T-helper 17 cell (primary cell): Measurements from ENCODE around the gene NSUN7. TPM values are rescaled to one million over a fixed set of nuclear protein-coding genes. Genes with fewer than 3 reads are reported as not detected.
"Not testable (repeated sequence)": the region's sequence is repeated elsewhere in the genome, so short reads cannot be mapped to it uniquely, and the experiment has no call there.

Source experiments
- ATAC-seq: fragments of 150-1000 bp; cut with Tn5 transposase; 2 replicates; pipeline ENCODE4 v1.10.0; 2021; ENCODE audit warnings: mild to moderate bottlenecking, moderate library complexity
- DNase-seq, 3 donors: peaks; one replicate each; pipeline versions ENCODE4 v3.0.0 to v3.0.0-alpha.2; 2020 to 2021
- H3K9me3 ChIP-seq: one replicate; pipeline ENCODE4 v1.7.0; 2013; ENCODE audit warnings: low read length, mild to moderate bottlenecking; ENCODE audit not compliant: control insufficient read depth, poor library complexity, severe bottlenecking
- H3K27ac Mint-ChIP-seq: one replicate; pipeline ENCODE4 v1.8.0; 2022; ENCODE audit warnings: mild to moderate bottlenecking, moderate library complexity, mixed read lengths
- H3K27me3 Mint-ChIP-seq: one replicate; pipeline ENCODE4 v1.8.0; 2022; ENCODE audit warnings: mixed read lengths
- H3K36me3 Mint-ChIP-seq: one replicate; pipeline ENCODE4 v1.8.0; 2022; ENCODE audit warnings: low read depth, mixed read lengths
- H3K4me1 Mint-ChIP-seq: one replicate; pipeline ENCODE4 v1.8.0; 2022; ENCODE audit warnings: mild to moderate bottlenecking, mixed read lengths
- H3K4me3 Mint-ChIP-seq: one replicate; pipeline ENCODE4 v1.8.0; 2022; ENCODE audit warnings: mild to moderate bottlenecking, moderate library complexity, mixed read lengths
- total RNA-seq, 4 donors: library from RNA in 2 of 4; stranded (reverse) in 2 of 4; gene quantifications; one replicate each; pipeline ENCODE4 v1.2.3 and lab custom pipeline; 2022 to 2026

The NSUN7 gene
- 1 to 10 TPM in 1 of 2 donors, not detected in 1; 1.2 TPM for total RNA-seq
- total RNA-seq (lab: John Stamatoyannopoulos, UW): 0 to 0.15 reads per million in 2 donors

- no peaks in the 10 kb centered on the region for H3K9me3 ChIP-seq
- Mint-ChIP-seq H3K4me1 (peaks cover 3% of the 10 kb centered on the region), H3K27ac (peak within 1 kb of the TSS; percentile 56), H3K27me3 (peaks cover 35% of the 10 kb centered on the region), H3K36me3 (peaks cover 2% of the 10 kb centered on the region), H3K4me3 (peak within 1 kb of the TSS; percentile 84)
- ATAC-seq (peak; percentile 81), DNase-seq (peak in 1 of 3 donors; percentile 13)
Measured at GRCh38 chr4:40749717-40750460, at the start of gene NSUN7. TSS of gene NSUN7 (plus strand) at chr4:40749955. CDS start at chr4:40750694, 739 bp downstream.

- H3K4me3 Mint-ChIP-seq: no peak overlapping the region
- peak; percentile 23 for ATAC-seq
- H3K27me3 Mint-ChIP-seq: no peaks in the 10 kb centered on the region
- H3K27ac Mint-ChIP-seq: peak overlapping the region; percentile 66
- H3K36me3 Mint-ChIP-seq: no peaks in the 10 kb centered on the region
- DNase-seq: no peak
- H3K9me3 ChIP-seq: no peaks in the 10 kb centered on the region
- peaks cover 7% of the 10 kb centered on the region for H3K4me1 Mint-ChIP-seq
Measured at GRCh38 chr4:40702137-40702799, 47.5 kb upstream of the NSUN7 start.

- no peaks in the 10 kb centered on the region for H3K36me3 Mint-ChIP-seq
- ATAC-seq (no peak), DNase-seq (no peak)
- no peaks in the 10 kb centered on the region for H3K9me3 ChIP-seq
- H3K27me3 Mint-ChIP-seq: peaks cover under 1% of the 10 kb centered on the region
- H3K4me1 Mint-ChIP-seq: peaks cover 7% of the 10 kb centered on the region
- H3K27ac Mint-ChIP-seq: peak overlapping the region; percentile 66
- H3K4me3 Mint-ChIP-seq: no peak overlapping the region
Measured at GRCh38 chr4:40702800-40703151, 47.0 kb upstream of the NSUN7 start.

GRCh38 chr4:40704073-40704472 is 45.7 kb upstream of the NSUN7 start:
- Mint-ChIP-seq H3K36me3 (no peaks in the 10 kb centered on the region), H3K27ac (no peak overlapping the region), H3K4me3 (no peak overlapping the region), H3K4me1 (peaks cover 7% of the 10 kb centered on the region), H3K27me3 (peaks cover 13% of the 10 kb centered on the region)
- DNase-seq: no peak
- no peak for ATAC-seq
- H3K9me3 ChIP-seq: no peaks in the 10 kb centered on the region

- ATAC-seq: no peak
- Mint-ChIP-seq H3K4me1 (peaks cover 6% of the 10 kb centered on the region), H3K27ac (no peak overlapping the region), H3K27me3 (peaks cover 37% of the 10 kb centered on the region), H3K36me3 (peaks cover 3% of the 10 kb centered on the region), H3K4me3 (no peak overlapping the region)
- H3K9me3 ChIP-seq: no peaks in the 10 kb centered on the region
- DNase-seq: no peak
Measured at GRCh38 chr4:40710484-40711254, 39.1 kb upstream of the NSUN7 start.

- H3K4me1 Mint-ChIP-seq, H3K4me3 Mint-ChIP-seq, H3K27ac Mint-ChIP-seq, ATAC-seq, H3K36me3 Mint-ChIP-seq, DNase-seq, H3K9me3 ChIP-seq: not testable (repeated sequence)
- peaks cover 34% of the 10 kb centered on the region for H3K27me3 Mint-ChIP-seq
Measured at GRCh38 chr4:40713001-40713400, 36.8 kb upstream of the NSUN7 start.

- H3K36me3 Mint-ChIP-seq: peaks cover 6% of the 10 kb centered on the region
- no peak overlapping the region for H3K27ac Mint-ChIP-seq
- no peak for DNase-seq
- H3K4me1 Mint-ChIP-seq: peaks cover 6% of the 10 kb centered on the region
- no peaks in the 10 kb centered on the region for H3K9me3 ChIP-seq
- H3K4me3 Mint-ChIP-seq: no peak overlapping the region
- H3K27me3 Mint-ChIP-seq: peaks cover 26% of the 10 kb centered on the region
- ATAC-seq: no peak
Measured at GRCh38 chr4:40713798-40714197, 36.0 kb upstream of the NSUN7 start.

- Mint-ChIP-seq H3K27ac (no peak overlapping the region), H3K4me3 (no peak overlapping the region), H3K27me3 (no peaks in the 10 kb centered on the region), H3K36me3 (peaks cover 2% of the 10 kb centered on the region), H3K4me1 (no peaks in the 10 kb centered on the region)
- no peaks in the 10 kb centered on the region for H3K9me3 ChIP-seq
- DNase-seq (no peak), ATAC-seq (no peak)
Measured at GRCh38 chr4:40718586-40718985, 31.2 kb upstream of the NSUN7 start.

- DNase-seq (no peak), ATAC-seq (no peak)
- Mint-ChIP-seq H3K27me3 (no peaks in the 10 kb centered on the region), H3K27ac (no peak overlapping the region), H3K36me3 (peaks cover 2% of the 10 kb centered on the region), H3K4me1 (no peaks in the 10 kb centered on the region), H3K4me3 (no peak overlapping the region)
- no peaks in the 10 kb centered on the region for H3K9me3 ChIP-seq
Measured at GRCh38 chr4:40719008-40719623, 30.6 kb upstream of the NSUN7 start.

- Mint-ChIP-seq H3K4me3 (no peak overlapping the region), H3K4me1 (no peaks in the 10 kb centered on the region), H3K27me3 (no peaks in the 10 kb centered on the region), H3K36me3 (peaks cover 2% of the 10 kb centered on the region), H3K27ac (no peak overlapping the region)
- H3K9me3 ChIP-seq: no peaks in the 10 kb centered on the region
- no peak for DNase-seq
- ATAC-seq: no peak
Measured at GRCh38 chr4:40720351-40720750, 29.4 kb upstream of the NSUN7 start.

GRCh38 chr4:40720916-40721315 is 28.8 kb upstream of the NSUN7 start:
- no peaks in the 10 kb centered on the region for H3K4me1 Mint-ChIP-seq
- H3K4me3 Mint-ChIP-seq: no peak overlapping the region
- no peak for ATAC-seq
- no peaks in the 10 kb centered on the region for H3K27me3 Mint-ChIP-seq
- no peaks in the 10 kb centered on the region for H3K9me3 ChIP-seq
- no peak for DNase-seq
- H3K36me3 Mint-ChIP-seq: peaks cover 2% of the 10 kb centered on the region
- no peak overlapping the region for H3K27ac Mint-ChIP-seq

GRCh38 chr4:40721730-40722171 is 28.0 kb upstream of the NSUN7 start:
- no peaks in the 10 kb centered on the region for H3K9me3 ChIP-seq
- Mint-ChIP-seq H3K36me3 (no peaks in the 10 kb centered on the region), H3K4me3 (no peak overlapping the region), H3K27me3 (no peaks in the 10 kb centered on the region), H3K27ac (no peak overlapping the region), H3K4me1 (no peaks in the 10 kb centered on the region)
- DNase-seq: no peak
- ATAC-seq: no peak
